AG09309 (cell line): ENCODE results near the gene USP44.

Experiments used
- DNase-seq: peaks from one replicate; pipeline ENCODE4 v3.0.0-alpha.2; 2010; ENCODE audit warnings: low read depth
- H3K4me3 ChIP-seq: 2 replicates; pipeline ENCODE4 v1.5.1; 2011; ENCODE audit warnings: mild to moderate bottlenecking, low read depth, low read length, moderate library complexity; ENCODE audit not compliant: control insufficient read depth
- TF ChIP-seq, protein P1 (sequence below): IDR thresholded peaks from 2 replicates; pipeline ENCODE4 v1.5.1; 2011; ENCODE audit warnings: mild to moderate bottlenecking, low read depth, low read length, inconsistent platforms; ENCODE audit not compliant: insufficient read depth, control insufficient read depth; ENCODE audit errors: missing control alignments

Gene USP44

DNA sequence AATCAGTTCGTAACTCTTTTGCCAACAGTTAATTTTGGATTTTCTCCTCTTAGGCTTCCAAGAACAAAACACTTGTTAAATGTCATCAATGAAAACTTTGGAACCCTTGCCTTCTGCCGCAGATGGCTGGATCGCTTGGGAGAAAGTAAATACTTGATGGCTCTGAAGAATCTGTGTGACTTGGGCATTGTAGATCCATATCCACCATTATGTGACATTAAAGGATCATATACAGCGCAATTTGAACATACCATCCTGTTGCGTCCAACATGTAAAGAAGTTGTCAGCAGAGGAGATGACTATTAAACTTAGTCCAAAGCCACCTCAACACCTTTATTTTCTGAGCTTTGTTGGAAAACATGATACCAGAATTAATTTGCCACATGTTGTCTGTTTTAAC is 37.7 kb downstream of the USP44 start:
- no peak overlapping the region for H3K4me3 ChIP-seq
- TF ChIP-seq, protein P1, sequence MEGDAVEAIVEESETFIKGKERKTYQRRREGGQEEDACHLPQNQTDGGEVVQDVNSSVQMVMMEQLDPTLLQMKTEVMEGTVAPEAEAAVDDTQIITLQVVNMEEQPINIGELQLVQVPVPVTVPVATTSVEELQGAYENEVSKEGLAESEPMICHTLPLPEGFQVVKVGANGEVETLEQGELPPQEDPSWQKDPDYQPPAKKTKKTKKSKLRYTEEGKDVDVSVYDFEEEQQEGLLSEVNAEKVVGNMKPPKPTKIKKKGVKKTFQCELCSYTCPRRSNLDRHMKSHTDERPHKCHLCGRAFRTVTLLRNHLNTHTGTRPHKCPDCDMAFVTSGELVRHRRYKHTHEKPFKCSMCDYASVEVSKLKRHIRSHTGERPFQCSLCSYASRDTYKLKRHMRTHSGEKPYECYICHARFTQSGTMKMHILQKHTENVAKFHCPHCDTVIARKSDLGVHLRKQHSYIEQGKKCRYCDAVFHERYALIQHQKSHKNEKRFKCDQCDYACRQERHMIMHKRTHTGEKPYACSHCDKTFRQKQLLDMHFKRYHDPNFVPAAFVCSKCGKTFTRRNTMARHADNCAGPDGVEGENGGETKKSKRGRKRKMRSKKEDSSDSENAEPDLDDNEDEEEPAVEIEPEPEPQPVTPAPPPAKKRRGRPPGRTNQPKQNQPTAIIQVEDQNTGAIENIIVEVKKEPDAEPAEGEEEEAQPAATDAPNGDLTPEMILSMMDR: no peak
- DNase-seq: no peak

DNA sequence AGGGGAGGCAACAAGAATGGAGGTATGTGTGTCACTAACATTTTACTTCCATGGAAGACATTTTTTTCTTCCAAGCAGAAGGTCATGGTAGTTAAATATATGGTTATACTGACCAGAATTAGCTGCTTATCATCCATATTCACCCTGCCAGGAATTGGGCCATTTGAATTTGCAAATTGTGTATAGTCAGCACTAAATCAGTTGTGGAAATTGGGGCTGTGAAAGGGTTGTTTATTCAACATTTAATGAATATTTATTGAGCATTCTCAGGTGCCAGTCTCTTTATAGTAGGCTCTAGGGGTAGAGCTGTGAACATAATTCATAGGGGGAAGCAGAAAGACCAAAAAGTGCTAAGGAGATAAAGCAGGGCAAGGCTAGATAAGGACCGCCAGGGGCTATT is 39.3 kb downstream of the USP44 start:
- no peak for DNase-seq
- no peak overlapping the region for H3K4me3 ChIP-seq
- TF ChIP-seq, protein P1: no peak

DNA sequence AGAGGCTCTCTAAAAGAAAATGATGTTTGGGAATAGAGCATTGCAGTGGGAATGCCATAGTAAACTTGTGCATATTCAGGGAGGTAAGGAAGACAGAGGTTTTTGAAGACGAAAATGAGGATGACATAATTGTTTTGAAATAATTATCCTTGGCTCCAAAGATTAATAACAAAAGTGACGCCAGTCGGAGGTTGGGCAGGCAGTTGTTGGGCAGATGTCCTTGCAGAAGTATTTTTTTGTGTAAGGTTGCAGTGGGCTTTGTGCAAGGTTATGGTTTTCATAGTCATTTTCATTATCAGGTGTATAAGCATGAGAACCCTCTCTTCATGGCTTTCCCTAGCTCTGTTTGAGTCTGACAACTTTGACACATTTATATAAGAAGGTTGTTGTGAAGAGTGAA is 42.0 kb downstream of the USP44 start:
- TF ChIP-seq, protein P1: no peak
- DNase-seq: no peak
- no peak overlapping the region for H3K4me3 ChIP-seq

DNA sequence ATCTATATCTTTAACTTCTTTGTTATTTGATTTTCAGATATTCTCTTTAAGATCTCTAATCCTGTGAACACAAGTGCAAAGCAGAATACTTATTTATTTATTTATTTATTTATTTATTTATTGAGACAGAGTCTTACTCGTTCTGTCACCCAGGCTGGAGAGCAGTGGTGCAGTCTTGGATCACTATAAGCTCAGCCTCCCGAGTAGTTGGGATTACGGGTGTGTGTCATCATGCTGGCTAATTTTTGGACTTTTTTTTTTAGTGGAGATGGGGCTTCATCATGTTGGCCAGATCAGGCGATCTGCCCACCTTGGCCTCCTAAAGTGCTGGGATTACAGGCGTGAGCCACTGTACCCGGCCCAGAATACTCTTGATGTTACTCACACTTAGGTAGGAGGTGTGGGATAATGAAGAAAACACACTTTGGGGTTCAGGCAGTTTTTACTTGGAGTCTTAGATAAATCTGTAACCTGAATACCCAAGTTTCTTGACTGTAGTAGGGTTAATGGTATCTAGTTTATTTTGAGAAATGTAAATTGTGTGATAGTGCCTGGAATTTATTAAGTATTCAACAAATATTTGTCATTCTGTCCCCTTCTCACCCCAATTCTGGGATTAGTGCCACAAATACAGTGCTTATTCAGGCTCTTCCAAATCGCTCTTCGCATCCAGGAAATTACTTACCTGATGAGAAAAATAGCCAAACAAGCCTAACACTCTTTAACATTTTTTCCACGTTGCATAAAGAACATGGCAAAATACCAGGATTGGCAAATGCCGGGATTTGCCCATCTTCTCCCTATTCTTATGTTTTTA is 44.4 kb downstream of the USP44 start:
- H3K4me3 ChIP-seq: no peak overlapping the region
- no peak for DNase-seq
- TF ChIP-seq, protein P1: no peak

DNA sequence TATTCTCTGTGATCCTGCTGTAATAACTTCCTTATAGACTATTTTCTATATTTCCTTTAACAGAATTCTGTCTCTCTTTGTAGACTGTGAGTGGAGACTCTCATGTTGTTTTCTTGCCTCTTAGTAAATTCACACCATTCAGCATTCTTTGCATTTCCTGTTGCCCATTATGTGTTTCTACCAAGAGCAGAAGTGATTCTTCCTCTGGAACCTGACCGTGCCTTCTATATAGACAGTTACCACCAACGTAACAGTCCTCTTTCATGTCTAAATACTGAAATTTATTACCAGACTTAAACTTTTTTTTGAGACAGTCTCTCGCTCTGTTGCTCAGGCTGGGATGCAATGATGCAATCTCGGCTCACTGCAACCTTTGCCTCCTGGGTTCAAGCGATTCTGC is 46.2 kb downstream of the USP44 start:
- no peak for DNase-seq
- H3K4me3 ChIP-seq: no peak overlapping the region
- TF ChIP-seq, protein P1: no peak

DNA sequence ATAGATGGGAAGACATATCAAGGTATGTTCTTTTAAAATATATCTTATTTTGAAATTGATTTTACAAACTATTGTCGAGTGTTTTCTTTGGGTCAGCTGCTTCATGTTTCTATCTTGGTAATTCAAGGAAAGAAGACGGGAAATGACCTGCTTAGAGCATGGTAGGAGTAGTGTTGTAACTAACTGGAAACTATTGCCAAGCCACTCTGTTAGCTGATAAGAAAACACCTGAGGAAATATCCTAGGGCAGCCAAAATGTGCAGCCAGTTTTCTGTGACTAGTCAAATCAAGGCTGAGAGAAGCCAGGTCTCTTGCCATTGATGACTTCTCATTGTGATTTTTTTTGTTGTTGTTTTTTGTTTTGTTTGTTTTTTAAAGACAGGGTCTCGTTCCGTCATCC is 47.1 kb downstream of the USP44 start:
- TF ChIP-seq, protein P1: no peak
- DNase-seq: no peak
- H3K4me3 ChIP-seq: no peak overlapping the region
